Mucosa of gallbladder (tissue), 1 donor: ENCODE measurements around the gene LRRC8E. TPM values are rescaled to one million over a fixed set of nuclear protein-coding genes. Genes with fewer than 3 reads are reported as not detected.
"Not testable (repeated sequence)": the region's sequence is repeated elsewhere in the genome, so short reads cannot be mapped to it uniquely, and the experiment has no call there.

Source experiments
- DNase-seq: peaks from one replicate; pipeline ENCODE4 v3.0.0-alpha.2; 2020; ENCODE audit warnings: low spot score
- total RNA-seq: library from RNA; stranded (reverse); gene quantifications from one replicate; pipeline ENCODE4 v1.2.1, GENCODE V29; 2021
- donor health status: DM: no; HTN: no; CAD: no.

LRRC8E gene
- total RNA-seq, 1 donor from 2014 or later = 4.1 TPM

GRCh38 chr19:7887408-7888144 lies 734 bp upstream of the LRRC8E start:
- no peak for DNase-seq

- DNase-seq = no peak
Measured at GRCh38 chr19:7888826-7889217, 512 bp downstream of the LRRC8E start.

GRCh38 chr19:7893362-7894101 lies 5.2 kb downstream of the LRRC8E start:
- DNase-seq = not testable (repeated sequence)

- DNase-seq = no peak
Measured at GRCh38 chr19:7894612-7895309, 6.5 kb downstream of the LRRC8E start.

- no peak for DNase-seq
Measured at GRCh38 chr19:7895565-7895964, 7.3 kb downstream of the LRRC8E start.

- no peak for DNase-seq
Measured at GRCh38 chr19:7897292-7897691, 9.0 kb downstream of the LRRC8E start.

GRCh38 chr19:7898967-7899366 lies 10.7 kb downstream of the LRRC8E start:
- DNase-seq = no peak

- no peak for DNase-seq
Measured at GRCh38 chr19:7899751-7900378, 11.6 kb downstream of the LRRC8E start.

GRCh38 chr19:7900401-7900870 lies 12.1 kb downstream of the LRRC8E start:
- no peak for DNase-seq

GRCh38 chr19:7900931-7901330 lies 12.6 kb downstream of the LRRC8E start:
- no peak for DNase-seq

- no peak for DNase-seq
Measured at GRCh38 chr19:7901337-7901736, 13.0 kb downstream of the LRRC8E start.

- no peak for DNase-seq
Measured at GRCh38 chr19:7902796-7903243, 14.5 kb downstream of the LRRC8E start.

GRCh38 chr19:7903244-7904073 lies 15.1 kb downstream of the LRRC8E start, which contains the start of gene MAP2K7:
TSS of gene MAP2K7 (plus strand) at chr19:7903877. CDS start at chr19:7903945, 68 bp downstream.
- DNase-seq = peak; percentile 100

GRCh38 chr19:7904074-7905020 lies 16.0 kb downstream of the LRRC8E start:
- peak; percentile 43 for DNase-seq

GRCh38 chr19:7905268-7905667 lies 17.0 kb downstream of the LRRC8E start:
- DNase-seq = no peak

- DNase-seq = no peak
Measured at GRCh38 chr19:7905859-7906258, 17.5 kb downstream of the LRRC8E start.

- no peak for DNase-seq
Measured at GRCh38 chr19:7907122-7907521, 18.8 kb downstream of the LRRC8E start.

GRCh38 chr19:7907544-7907943 lies 19.2 kb downstream of the LRRC8E start:
- no peak for DNase-seq

- no peak for DNase-seq
Measured at GRCh38 chr19:7908078-7908699, 19.9 kb downstream of the LRRC8E start.
